ENCODE results near the gene CAPN8.
"Not testable (repeated sequence)": the region's sequence is repeated elsewhere in the genome, so short reads cannot be mapped to it uniquely, and the experiment has no call there.

The CAPN8 gene

DNA sequence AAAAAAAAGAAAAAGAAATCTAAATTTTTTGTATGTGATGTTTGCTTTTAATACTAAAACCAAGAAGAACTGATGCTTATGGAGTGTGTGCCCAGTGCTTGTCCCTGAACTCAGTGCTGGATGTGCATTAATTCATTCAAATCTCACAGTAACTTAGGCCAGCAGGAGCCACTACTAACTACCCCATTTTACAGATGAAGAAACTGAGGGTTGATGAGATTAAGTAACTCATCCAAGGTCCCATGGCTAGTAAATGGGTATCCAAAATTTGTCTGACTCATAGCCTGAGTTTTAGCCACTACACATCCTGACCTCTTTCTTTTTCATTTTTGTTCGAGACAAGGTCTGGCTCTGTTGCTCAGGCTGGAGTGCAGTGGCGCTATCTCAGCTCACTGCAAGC lies 144.4 kb downstream of the CAPN8 start:
- DNase-seq = no peak

DNA sequence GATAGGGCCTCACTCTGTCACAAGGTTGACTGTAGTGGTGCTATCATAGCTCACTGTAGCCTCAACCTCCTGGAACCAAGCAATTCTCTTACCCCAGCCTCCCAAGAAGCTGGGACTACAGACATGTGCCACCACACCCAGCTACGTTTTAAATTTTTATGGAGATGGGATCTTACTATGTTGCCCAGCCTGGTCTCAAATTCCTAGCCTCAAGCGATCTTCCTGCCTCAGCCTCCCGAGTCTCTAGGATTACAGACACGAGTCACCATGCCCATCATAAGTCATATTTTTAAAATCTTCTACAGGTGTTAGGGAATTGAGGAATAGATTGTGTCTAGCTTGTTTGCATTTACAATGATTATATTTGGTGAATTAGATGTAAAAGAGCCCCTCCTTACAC lies 145.3 kb downstream of the CAPN8 start:
- no peak for DNase-seq

DNA sequence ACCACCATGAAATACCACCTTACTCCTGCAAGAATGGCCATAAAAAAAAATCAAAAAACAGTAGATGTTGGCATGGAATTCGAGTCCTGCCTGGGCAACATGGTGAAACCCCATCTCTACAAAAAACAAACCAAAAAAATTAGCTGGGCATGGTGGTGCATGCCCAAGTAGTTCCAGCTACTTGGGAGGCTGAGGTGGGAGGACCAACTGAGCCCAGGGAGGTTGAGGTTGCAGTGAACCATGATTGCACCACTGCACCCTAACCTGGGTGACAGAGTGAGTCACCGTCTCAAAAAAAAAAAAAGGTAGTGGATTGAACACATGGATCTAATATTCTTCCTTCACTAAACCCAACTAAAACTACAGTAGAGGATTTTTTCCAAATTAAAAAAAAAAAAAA lies 146.4 kb downstream of the CAPN8 start:
- no peak for DNase-seq

DNA sequence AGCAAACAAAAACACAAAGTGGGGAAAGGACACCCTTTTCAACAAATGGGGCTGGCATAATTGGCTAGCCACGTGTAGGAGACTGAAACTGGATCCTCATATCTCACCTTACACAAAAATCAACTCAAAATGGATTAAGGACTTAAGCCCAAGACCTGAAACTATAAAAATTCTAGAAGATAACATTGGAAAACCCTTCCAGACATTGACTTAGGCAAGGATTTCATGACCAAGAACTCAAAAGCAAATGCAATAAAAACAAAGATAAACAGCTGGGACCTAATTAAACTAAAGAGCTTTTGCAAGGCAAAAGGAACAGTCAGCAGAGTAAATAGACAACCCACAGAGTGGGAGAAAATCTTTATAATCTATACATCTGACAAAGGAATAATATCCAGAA lies 146.9 kb downstream of the CAPN8 start:
- DNase-seq = not testable (repeated sequence)

DNA sequence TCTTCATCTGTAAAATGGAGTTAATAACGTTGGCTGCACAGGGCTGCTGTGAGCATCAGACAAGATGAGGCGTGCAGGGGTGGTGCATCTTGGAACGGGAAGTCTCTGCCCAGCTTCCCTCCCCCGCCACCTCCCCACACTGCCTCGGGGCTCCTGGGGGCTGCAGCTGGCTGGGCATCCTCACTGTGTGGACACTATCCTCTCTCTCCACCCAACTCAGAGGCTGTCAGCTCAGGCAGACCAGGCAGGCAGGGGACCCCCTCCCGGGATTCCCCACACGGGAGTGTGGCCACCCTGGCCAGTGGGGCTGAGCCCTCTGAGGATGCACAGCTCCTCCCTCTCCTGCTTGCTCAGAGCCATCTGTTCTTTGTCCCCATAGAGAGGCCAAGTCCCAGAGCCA lies 149.6 kb downstream of the CAPN8 start:
- DNase-seq = no peak

DNA sequence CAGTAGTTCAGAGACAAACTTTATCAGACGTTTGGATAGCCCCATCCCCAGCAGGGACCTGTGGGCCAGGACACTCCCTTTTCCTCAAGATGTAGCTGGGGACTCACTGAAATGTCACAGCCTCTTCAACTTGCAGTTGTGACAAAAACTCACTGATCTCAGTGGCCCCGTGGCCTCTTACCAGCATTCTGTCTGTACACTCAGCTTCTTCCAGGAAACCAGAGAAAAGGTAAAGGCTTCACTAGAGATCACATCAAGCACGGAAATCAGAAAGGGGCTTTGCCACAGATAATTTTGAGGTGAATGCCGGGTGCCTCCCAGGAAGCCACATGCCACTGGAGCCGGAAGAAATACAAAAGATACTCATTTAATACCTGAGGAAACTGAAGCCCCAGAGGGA lies 150.1 kb downstream of the CAPN8 start:
- DNase-seq = no peak

DNA sequence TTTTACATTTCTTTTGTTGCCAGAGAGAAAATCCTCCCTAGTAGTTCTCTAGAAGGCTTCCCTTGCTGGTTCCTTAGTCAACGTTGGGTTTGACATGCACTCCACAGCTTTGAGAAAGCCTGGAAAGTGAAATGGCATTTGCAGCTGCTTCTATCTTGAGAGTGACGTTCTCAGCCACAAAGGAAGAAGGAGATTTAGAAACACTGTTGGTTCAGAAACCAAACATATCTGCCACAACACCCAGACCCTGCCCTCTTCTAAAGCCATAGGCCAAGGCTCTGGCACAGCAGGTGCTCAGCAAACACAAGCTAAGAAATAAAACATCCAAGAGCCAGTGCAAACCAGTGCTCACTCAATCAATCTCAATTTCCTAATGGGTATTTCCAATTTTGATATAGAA lies 150.9 kb downstream of the CAPN8 start:
- DNase-seq = no peak

DNA sequence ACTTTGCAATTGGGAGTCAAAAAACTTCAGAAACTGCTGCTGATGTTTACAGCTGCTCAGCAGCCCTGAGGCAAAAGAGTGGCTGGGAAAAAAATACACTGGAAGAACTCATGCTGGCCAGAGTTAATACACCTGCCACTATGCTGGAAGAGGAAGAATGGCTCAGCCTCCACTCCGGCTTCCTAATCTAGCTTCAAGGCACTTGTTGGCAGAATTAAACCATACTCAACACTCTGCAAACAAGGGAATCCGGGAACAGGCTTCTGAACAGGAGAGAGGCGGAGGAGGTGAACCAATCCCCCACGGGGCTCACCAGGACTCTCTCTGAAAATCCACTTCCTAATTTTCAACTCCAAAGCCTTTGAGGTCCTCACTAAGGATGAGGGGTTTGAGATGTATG lies 152.2 kb downstream of the CAPN8 start:
- no peak for DNase-seq

DNA sequence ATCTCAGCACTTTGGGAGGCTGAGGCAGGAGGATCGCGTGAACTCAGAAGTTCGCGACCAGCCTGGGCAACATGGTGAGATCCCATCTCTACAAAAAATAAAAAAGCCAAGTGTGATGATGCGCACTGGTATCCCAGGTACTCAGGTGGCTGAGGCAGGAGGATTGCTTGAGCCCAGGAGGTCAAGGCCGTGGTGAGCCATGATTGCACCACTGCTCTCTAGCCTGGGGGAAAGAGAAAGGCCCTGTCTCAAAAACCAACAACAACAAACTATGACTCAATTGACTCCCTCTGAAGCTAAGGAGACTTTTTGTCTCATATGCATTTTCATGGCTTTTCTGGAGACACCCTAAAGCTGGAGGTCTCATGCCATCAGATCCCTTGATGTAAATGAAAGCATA lies 153.4 kb downstream of the CAPN8 start:
- no peak for DNase-seq

DNA sequence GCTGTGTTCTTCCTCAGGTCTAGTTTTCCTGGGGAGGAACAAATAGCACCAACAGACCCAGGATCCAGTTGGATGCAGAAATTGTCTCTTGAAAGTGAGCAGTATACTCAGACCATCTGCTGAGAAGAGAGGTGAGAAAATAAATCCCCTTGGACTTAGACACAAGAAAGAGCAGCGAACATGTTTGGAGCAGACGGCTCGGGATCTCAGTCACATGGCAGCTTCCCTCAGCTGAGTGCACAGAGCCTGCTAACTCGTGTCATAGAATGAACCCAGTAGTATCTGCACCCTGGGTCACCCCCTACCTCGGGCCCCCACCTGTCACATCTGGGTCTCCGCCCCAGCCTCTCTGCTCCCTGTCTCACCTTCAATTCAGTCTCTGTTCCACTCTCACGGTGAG lies 156.7 kb downstream of the CAPN8 start:
- DNase-seq = no peak

DNA sequence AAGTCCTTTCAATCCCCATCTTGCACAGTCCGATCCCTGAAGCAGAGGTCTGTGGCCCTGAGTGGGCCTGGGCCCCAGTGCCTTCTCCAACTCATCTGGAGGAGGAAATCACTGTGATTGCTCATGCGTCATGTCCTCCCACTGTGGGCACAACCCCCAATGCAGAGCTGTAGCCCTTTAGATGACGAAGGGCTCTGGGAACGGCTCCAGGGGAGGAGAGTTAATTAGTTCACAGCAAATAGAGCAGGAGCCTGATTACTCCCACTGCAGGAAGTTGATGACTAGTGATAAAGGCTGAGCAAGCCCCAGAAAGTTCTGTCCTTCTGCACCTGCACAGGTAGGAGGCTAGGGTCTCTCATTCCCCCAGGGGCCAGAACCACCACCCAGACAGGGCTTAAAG lies 160.8 kb downstream of the CAPN8 start:
- DNase-seq = no peak

DNA sequence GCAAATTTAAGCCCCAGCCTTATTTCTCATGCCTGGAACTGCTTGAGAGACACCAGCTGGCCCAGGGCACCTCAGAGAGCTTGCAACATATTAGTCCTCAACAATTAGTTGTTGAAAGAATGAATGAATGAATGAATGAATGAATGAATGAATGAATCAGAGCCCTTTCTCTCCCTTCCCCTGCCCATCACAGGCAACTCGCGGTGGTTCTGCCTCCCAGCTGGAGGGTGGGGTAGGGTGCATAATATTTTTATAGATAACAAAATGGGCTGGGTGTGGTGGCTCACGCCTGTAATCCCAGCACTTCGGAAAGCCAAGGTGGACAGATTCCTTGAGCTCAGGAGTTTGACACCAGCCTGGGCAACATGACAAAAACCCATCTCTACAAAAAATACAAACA lies 162.2 kb downstream of the CAPN8 start:
- no peak for DNase-seq

DNA sequence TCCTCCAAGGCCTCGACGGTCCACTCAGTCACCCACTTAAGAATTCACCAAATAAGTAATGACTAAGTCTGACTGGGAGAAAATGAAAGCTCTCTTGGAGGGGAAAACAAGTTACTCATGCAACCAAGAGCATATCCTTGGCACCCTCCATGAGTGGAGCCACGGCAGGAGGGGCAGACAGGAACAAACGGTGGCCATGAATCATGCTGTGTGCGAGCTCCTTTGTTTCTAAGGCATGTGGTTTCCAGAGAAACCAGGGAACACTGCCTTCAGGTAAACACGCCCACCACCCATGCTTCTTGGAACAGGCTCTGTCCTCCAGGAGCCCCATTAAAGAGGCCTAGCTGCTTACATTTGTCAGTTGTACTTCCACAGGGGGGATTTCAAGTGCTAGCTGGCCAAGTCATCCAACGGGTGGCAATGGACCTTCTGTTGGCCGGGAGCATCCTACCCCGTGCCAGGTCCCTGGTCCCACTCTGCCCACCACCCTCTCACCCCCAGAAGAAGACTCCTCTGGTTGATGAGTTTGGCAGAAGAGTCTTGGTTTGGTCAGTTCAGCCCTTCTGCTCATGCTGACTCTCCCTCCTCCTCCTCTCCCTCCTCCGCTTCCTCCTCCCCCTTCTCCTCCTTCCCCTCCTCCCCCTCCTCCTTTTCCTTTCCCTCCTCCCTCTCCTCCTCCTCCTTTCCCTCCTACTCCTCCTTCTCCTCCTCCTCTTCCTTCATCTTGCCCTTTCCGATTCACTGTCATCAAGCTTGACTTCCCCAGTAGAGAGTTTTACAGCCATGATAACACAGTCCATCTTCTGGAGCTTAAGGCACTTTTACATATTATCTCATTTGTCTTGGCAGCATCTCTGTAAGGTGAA lies 164.7 kb downstream of the CAPN8 start:
- DNase-seq = no peak

DNA sequence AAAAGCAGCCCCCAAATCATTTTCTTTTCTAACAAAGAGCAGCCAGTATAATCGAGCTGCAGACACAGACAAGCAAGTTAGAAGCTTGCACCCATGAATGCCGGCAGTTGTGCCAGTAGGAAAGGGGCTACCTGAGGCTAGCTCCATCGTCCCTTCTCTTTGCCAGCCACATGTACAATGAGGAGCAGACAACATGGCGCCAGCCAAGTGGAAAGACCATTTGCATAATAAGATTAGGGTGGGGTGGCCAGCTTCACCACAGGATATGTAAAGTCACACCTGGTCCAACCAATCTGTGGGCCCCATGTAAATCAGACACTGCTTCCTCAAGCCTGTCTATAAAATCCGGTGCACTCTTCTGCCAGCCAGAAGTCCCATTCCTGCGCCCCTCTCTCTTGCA lies 168.6 kb downstream of the CAPN8 start:
- DNase-seq = no peak

DNA sequence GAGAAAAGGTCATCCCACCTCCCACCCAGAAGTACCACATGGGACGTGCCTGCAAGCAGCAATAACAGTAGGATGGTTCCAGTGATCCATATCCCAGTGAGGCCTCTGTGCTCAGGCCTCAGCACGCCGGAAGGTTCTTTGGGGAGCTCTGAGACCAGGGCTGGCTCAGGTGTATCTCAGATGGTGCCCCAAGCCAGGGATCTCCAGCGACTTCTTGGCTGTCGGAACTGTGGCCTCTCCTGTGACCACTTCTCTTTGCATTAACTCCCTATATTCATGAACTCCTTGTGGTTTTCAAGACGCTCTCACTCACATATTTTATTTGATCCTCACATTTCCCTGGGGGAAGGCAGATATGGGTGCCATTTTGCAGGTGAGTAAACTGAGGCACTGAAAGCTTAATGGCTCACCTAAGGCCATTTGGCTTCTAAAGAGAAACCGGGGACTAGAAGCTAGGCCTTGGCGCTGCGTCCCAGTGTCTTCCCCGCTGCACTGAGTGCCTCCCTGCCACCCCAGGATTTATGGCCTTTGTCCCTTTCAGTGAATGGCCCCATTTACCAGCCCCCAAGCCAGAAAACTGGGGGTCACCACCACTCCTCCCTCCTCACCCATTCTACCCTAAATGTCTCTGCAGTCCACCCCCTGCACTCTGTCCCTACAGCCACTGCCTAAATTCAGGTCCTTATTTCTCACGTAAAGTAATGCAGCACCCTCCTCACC lies 170.4 kb downstream of the CAPN8 start:
- DNase-seq = no peak

DNA sequence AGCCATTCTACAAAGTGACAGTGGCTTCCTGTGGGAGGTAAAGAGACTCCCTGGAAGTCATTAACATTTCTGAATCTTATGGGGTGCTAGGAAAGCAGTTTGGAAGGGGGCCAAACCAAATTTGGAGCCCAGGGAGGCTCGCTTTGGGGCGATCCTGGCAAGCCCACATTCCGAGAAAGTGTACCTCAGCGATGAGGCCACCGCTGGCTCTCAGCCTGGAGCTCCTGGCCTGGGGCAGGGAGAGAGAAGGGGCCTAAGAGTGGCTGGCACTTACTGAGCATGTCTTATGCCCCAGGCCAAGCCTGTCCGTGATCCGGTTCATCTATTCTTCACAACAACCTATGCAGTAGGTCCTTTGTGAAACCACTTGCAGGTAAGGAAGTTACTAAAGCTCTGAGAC lies 173.5 kb downstream of the CAPN8 start:
- no peak for DNase-seq

Data from suppressor macrophage treated with lipopolysaccharide for 4 hours (primary cell).